NB4 (cell line): Measurements from ENCODE around the gene SLC25A25.

ENCODE experiments used
- DNase-seq: peaks from one replicate; pipeline ENCODE4 v3.0.0; 2010; ENCODE audit warnings: low read depth
- H3K4me3 ChIP-seq: one replicate; pipeline ENCODE4 v1.5.1; 2011; ENCODE audit warnings: mild to moderate bottlenecking, low read depth, low read length, moderate library complexity
- CTCF ChIP-seq: IDR thresholded peaks from one replicate; pipeline ENCODE4 v1.5.1; 2012; ENCODE audit warnings: low read depth, low read length
- MAX ChIP-seq: IDR thresholded peaks from 2 replicates; pipeline ENCODE4 v1.6.1; 2011; ENCODE audit warnings: low read depth, low read length
- MYC ChIP-seq: IDR thresholded peaks from 2 replicates; pipeline ENCODE4 v1.6.1; 2011; ENCODE audit warnings: low read depth, low read length
- POLR2A ChIP-seq: IDR thresholded peaks from 2 replicates; pipeline ENCODE4 v1.6.1; 2011; ENCODE audit warnings: mild to moderate bottlenecking; ENCODE audit not compliant: insufficient read length; ENCODE audit errors: extremely low read depth

Gene SLC25A25

GRCh38 chr9:128061275-128061960 is 6.6 kb upstream of the SLC25A25 start:
- DNase-seq = no peak
- TF ChIP-seq CTCF (no peak), MAX (no peak), POLR2A (no peak), MYC (no peak)
- no peak overlapping the region for H3K4me3 ChIP-seq

- TF ChIP-seq CTCF (no peak), MYC (no peak), POLR2A (no peak), MAX (no peak)
- DNase-seq = no peak
- no peak overlapping the region for H3K4me3 ChIP-seq
Observed at GRCh38 chr9:128062279-128062678, 5.8 kb upstream of the SLC25A25 start.

- H3K4me3 ChIP-seq = no peak overlapping the region
- DNase-seq = peak; percentile 90
- TF ChIP-seq MYC = no peak
- peak; percentile 76 for TF ChIP-seq MAX
- no peak for TF ChIP-seq CTCF
- no peak for TF ChIP-seq POLR2A
Observed at GRCh38 chr9:128062846-128063831, 4.9 kb upstream of the SLC25A25 start.

GRCh38 chr9:128065907-128066712 is 1.9 kb upstream of the SLC25A25 start:
- peak overlapping the region; percentile 68 for H3K4me3 ChIP-seq
- TF ChIP-seq CTCF = no peak
- TF ChIP-seq MAX = no peak
- TF ChIP-seq MYC = no peak
- TF ChIP-seq POLR2A = no peak
- peak; percentile 30 for DNase-seq

GRCh38 chr9:128066713-128067644 is 1.1 kb upstream of the SLC25A25 start, which contains the start of gene NAIF1:
Gene NAIF1 (minus strand): TSS chr9:128067320. CDS start chr9:128067101, 219 bp downstream.
- peak; percentile 99 for DNase-seq
- TF ChIP-seq POLR2A = peak; percentile 17
- TF ChIP-seq MAX = no peak
- H3K4me3 ChIP-seq = peak within 1 kb of the TSS; percentile 88
